GM12874 (cell line): ENCODE results near the gene C21orf58.

Experiments
- TF ChIP-seq, protein P1 (sequence below): IDR thresholded peaks from 2 replicates; pipeline ENCODE4 v1.5.1; 2011; ENCODE audit warnings: low read depth, mild to moderate bottlenecking, control low read depth, low read length, moderate library complexity; ENCODE audit not compliant: insufficient read depth

Gene C21orf58

GRCh38 chr21:46322351-46323226, 1.1 kb downstream of the C21orf58 start:
- TF ChIP-seq, protein P1, sequence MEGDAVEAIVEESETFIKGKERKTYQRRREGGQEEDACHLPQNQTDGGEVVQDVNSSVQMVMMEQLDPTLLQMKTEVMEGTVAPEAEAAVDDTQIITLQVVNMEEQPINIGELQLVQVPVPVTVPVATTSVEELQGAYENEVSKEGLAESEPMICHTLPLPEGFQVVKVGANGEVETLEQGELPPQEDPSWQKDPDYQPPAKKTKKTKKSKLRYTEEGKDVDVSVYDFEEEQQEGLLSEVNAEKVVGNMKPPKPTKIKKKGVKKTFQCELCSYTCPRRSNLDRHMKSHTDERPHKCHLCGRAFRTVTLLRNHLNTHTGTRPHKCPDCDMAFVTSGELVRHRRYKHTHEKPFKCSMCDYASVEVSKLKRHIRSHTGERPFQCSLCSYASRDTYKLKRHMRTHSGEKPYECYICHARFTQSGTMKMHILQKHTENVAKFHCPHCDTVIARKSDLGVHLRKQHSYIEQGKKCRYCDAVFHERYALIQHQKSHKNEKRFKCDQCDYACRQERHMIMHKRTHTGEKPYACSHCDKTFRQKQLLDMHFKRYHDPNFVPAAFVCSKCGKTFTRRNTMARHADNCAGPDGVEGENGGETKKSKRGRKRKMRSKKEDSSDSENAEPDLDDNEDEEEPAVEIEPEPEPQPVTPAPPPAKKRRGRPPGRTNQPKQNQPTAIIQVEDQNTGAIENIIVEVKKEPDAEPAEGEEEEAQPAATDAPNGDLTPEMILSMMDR, result no peak

GRCh38 chr21:46320331-46320801, 3.3 kb downstream of the C21orf58 start:
- TF ChIP-seq, protein P1, result no peak

DNA sequence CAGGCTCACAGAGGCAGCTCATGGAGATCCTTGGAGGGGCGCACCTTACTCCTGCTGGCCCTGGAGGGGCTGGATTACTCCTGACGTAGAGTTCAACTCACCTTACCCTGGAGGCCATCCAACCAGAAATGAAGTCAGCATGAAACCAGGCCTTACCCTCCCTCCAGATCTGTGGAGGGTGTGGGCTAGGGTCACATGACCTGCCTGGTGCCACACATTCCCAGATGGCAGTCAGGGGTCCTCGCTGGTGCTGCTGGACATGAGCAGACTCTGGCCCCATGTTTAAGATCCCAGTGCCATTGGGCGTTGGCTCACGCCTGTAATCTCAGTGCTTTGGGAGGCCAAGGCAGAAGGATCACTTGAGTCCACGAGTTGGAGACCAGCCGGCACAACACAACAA, 4.5 kb downstream of the C21orf58 start:
- TF ChIP-seq, protein P1, result no peak

GRCh38 chr21:46318464-46318845, 5.2 kb downstream of the C21orf58 start:
- TF ChIP-seq, protein P1, result no peak

DNA sequence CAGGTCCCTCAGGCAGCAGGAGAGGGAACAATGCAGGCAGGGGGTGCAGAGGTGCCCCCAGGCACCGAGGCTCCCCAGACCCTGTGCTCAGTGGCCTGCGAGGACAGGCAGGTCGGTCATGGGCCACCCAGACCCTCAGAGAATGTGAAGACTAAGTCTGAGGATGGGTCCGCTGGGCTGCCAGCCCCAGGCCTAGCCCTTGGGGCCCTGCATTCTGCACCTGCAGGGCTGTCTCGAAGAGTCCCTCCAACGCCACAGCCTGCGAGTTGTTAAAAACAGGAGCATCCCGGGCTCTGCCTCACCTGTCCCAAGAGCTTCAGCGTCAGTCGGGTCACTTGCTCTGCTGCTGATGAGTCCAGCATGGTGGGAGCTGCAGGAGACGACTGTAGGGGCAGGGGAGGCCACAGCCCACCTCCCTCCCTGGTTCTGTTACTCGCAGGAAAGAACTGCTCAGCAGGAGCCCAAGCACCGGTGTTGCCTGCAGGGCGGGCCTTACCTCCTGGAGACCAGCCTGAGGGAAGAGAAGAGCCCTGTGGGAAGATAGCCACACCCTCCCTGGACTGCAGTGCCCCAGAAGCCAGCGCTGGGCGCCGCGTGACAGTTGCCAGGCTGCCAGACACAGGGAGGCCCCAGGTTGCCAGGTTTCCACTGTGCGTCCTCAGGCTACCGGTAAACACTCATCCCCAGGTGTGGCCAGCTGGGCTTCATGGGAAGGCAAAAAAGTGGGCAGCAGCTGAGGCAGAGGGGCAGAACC, 5.8 kb downstream of the C21orf58 start:
- TF ChIP-seq, protein P1, result no peak

- TF ChIP-seq, protein P1, result no peak
Measured at GRCh38 chr21:46316708-46317324, 6.9 kb downstream of the C21orf58 start.
